HepG2 (cell line): ENCODE data around the gene CLDN4. TPM values are rescaled to one million over a fixed set of nuclear protein-coding genes. Genes with fewer than 3 reads are reported as not detected.

Experiments
- ATAC-seq: fragments of 200-7000 bp; cut with Tn5 transposase; 3 replicates; pipeline ENCODE4 v1.9.1; 2020; ENCODE audit warnings: mild to moderate bottlenecking, moderate library complexity
- BruUV-seq: library from RNA; stranded (reverse); fragments of 400-500 nt; replicated peaks from 2 replicates; lab custom pipeline; 2021; lab: Mats Ljungman, UMichigan
- CTCF ChIA-PET: fragments of 300-600 bp; formaldehyde crosslinking; extraction: SDS; loops from one replicate; lab custom pipeline; 2021; ENCODE audit warnings: low total read pairs, inconsistent platforms, low intra/inter-chr PET ratio; lab: Yijun Ruan, JAX
- POLR2A ChIA-PET: fragments of 350-600 bp; sonication (Branson Sonifier 250); formaldehyde crosslinking; loops from one replicate; lab custom pipeline; 2020; ENCODE audit warnings: antibody characterized with exemption, inconsistent platforms; lab: Yijun Ruan, JAX
- DNase-seq: peaks from one replicate; pipeline ENCODE4 v3.0.0-alpha.2; 2015; ENCODE audit warnings: low spot score
- FAIRE-seq: peaks from 3 replicates; lab custom pipeline; 2011; peaks lifted over from hg19 to GRCh38; lab: Jason Lieb, UNC
- H2AFZ ChIP-seq: one replicate; pipeline ENCODE4 v1.6.1; 2011; ENCODE audit warnings: low read length, inconsistent platforms
- H3K27ac ChIP-seq: fragments of 300-600 bp; 3 replicates; pipeline ENCODE4 v1.8.0; 2011; ENCODE audit warnings: mixed run types, mild to moderate bottlenecking, mixed read lengths, low read length, inconsistent platforms; ENCODE audit not compliant: insufficient read depth; ENCODE audit errors: extremely low read length
- H3K27me3 ChIP-seq, 2 experiments: fragments of 200-600 bp in 1 of 2; 2 replicates in 1 of 2; 3 replicates in 1 of 2; pipeline versions ENCODE4 v1.6.0 to v1.8.0; 2011; ENCODE audit warnings: low read length in 2 of 2, mild to moderate bottlenecking in 2 of 2, moderate library complexity in 2 of 2, inconsistent platforms in 1 of 2; ENCODE audit not compliant: insufficient read depth in 2 of 2, control insufficient read depth in 1 of 2
- H3K36me3 ChIP-seq, 2 experiments: fragments of 200-600 bp in 1 of 2; replicated peaks in 1 of 2; 2 replicates in 1 of 2; 3 replicates in 1 of 2; pipeline versions ENCODE4 v1.5.1 to v1.8.0; 2011; ENCODE audit warnings: low read length in 2 of 2, inconsistent platforms in 1 of 2; ENCODE audit not compliant: insufficient read depth in 2 of 2, control insufficient read depth in 1 of 2
- H3K4me1 ChIP-seq: 2 replicates; pipeline ENCODE4 v1.5.1; 2012; ENCODE audit warnings: low read length, inconsistent platforms; ENCODE audit not compliant: insufficient read depth
- H3K4me2 ChIP-seq: 2 replicates; pipeline ENCODE4 v1.6.0; 2011; ENCODE audit warnings: low read depth, low read length, inconsistent platforms
- H3K4me3 ChIP-seq, 3 experiments: fragments of 200-600 bp in 1 of 3; sonication (generic), shearing (Covaris generic) in 1 of 3; replicated peaks in 1 of 3; 2 replicates each; pipeline ENCODE4 v1.5.1; 2011 to 2016; ENCODE audit warnings: low read length in 3 of 3, inconsistent platforms in 2 of 3, low read depth in 2 of 3, mild to moderate bottlenecking in 2 of 3, control low read depth in 1 of 3, mixed read lengths in 1 of 3; ENCODE audit not compliant: insufficient read depth in 1 of 3
- H3K79me2 ChIP-seq: one replicate; pipeline ENCODE4 v1.6.1; 2011; ENCODE audit warnings: low read length, inconsistent platforms; ENCODE audit not compliant: insufficient read depth
- H3K9ac ChIP-seq: 2 replicates; pipeline ENCODE4 v1.6.0; 2011; ENCODE audit warnings: mild to moderate bottlenecking, low read depth, low read length, inconsistent platforms; ENCODE audit not compliant: insufficient read depth
- H3K9me3 ChIP-seq: 2 replicates; pipeline ENCODE4 v1.5.1; 2012; ENCODE audit warnings: mild to moderate bottlenecking, low read length
- H4K20me1 ChIP-seq: 2 replicates; pipeline ENCODE4 v1.6.0; 2011; ENCODE audit warnings: inconsistent platforms, mild to moderate bottlenecking, low read length, moderate library complexity; ENCODE audit not compliant: insufficient read depth
- FOXA1 ChIP-seq, 2 experiments: fragments of 450-650 bp in 1 of 2; sonication (generic) in 1 of 2; formaldehyde crosslinking in 1 of 2; IDR thresholded peaks; 2 replicates each; pipeline versions ENCODE4 v1.4.0 to v1.6.1; 2016 to 2020; ENCODE audit warnings: missing genetic modification reagents in 1 of 2
- ZNF891 ChIP-seq: sonication (generic); formaldehyde crosslinking; IDR thresholded peaks from 2 replicates; pipeline ENCODE4 v1.5.0; 2020; ENCODE audit warnings: mild to moderate bottlenecking, missing genetic modification reagents
- WGBS: methylation state at CpG from one replicate; pipeline ENCODE4 v1.1.6; 2017; ENCODE audit warnings: low lambda C conversion rate; 5-methylcytosine and 5-hydroxymethylcytosine counted together
- in situ Hi-C: cut with HindIII; loops from 2 replicates; pipeline ENCODE4 v1.10.0; 2017; ENCODE audit warnings: low pct_unique_long_range_greater_than_20kb; ENCODE audit not compliant: extremely low pct_ligation_motif_present
- intact Hi-C: fragments of 100-400 bp; cut with micrococcal nuclease; formaldehyde crosslinking; loops from one replicate; pipeline ENCODE4 v1.10.0; 2022; ENCODE audit not compliant: unreplicated experiment
- polyA plus RNA-seq, 8 experiments: library from polyadenylated mRNA; depleted of rRNA in 3 of 8; stranded (reverse) in 7 of 8; unstranded in 1 of 8; fragments of >200 nt; fragmentation: Illumina TruSeq in 4 of 8; extraction: Trizol in 4 of 8; gene quantifications; 2 replicates each; pipeline versions ENCODE4 v1.2.1 to v1.2.3, GENCODE V29; 2011 to 2016; ENCODE audit warnings: low read depth in 4 of 8, missing spikeins in 1 of 8, mixed read lengths in 1 of 8; ENCODE audit not compliant: insufficient read depth in 1 of 8
- total RNA-seq, 5 experiments: library from RNA; depleted of rRNA; stranded (reverse); fragments of >200 nt; fragmentation: Illumina TruSeq; extraction: Trizol; gene quantifications; 2 replicates each; pipeline ENCODE4 v1.2.3, GENCODE V29; 2016; ENCODE audit warnings: low read depth in 1 of 5
- TF ChIP-seq, protein P1 (sequence below): sonication (generic); formaldehyde crosslinking; IDR thresholded peaks from 2 replicates; pipeline ENCODE4 v1.4.0; 2020; ENCODE audit warnings: mild to moderate bottlenecking, missing genetic modification reagents
- TF ChIP-seq, protein P2 (sequence below): fragments of 450-650 bp; IDR thresholded peaks from 2 replicates; pipeline ENCODE4 v1.6.1; 2016

Gene CLDN4
- total and polyA plus RNA-seq, 2 of the 13 experiments (the other 11 are each of a cell fraction or from before 2014, with no cell fraction given): 28.2 to 35.7 TPM

DNA sequence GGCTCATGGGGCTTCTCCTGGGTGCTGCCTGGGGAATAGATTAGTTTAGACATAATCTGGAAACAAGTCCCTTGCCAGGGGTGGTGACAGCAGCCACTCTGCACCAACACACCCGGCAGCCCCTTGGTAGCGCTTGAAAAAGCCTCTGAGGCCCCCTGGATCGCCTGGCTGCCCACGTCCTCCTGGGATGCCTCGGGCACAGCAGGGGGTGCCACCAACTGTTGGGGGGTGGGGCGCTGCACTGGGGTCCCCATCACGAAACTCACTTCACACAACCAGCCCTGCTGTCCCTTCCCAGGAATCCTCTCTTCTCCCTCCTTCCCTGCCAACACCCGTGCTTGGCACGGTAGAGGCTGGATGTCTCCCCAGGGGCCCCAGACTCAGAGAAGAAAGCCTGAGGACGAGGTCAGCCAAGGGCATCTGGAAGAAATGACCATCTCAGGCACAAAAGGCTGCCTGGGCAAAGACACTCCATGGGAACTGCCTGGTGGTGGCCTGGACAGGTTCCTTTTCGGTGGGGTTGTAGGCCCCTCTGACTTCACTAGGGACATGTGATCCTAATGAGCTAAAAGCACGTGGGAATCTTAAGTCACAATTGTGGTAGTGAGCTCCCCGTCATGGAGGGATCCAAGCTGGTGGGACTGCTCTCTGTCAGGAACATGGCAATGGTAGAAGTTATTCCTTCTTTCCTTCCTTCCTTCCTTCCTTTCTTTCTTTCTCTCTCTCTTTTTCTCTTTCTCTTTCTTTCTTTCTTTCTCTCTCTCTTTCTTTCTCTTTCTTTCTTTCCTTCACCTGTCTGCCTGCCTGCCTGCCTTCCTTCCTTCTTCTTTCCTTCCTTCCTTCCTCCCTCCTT, 41.5 kb downstream of the CLDN4 start:
- Histone ChIP-seq H3K36me3 (no peaks in the 10 kb centered on the region), H3K9ac (no peak overlapping the region), H3K27ac (no peak overlapping the region), H3K79me2 (no peaks in the 10 kb centered on the region), H2AFZ (no peak overlapping the region), H4K20me1 (no peaks in the 10 kb centered on the region), H3K9me3 (no peaks in the 10 kb centered on the region), H3K4me1 (peaks cover 49% of the 10 kb centered on the region), H3K4me3 (peak overlapping the region in 1 of 3 experiments; percentile 63; a peak in 1 of 6 replicates), H3K4me2 (peak overlapping the region; percentile 68), H3K27me3 (peaks cover 3% of the 10 kb centered on the region in 2 experiments; a peak in 2 of 5 replicates)
- TF ChIP-seq ZNF891 (CRISPR knock-in tag): no peak
- TF ChIP-seq, protein P1, sequence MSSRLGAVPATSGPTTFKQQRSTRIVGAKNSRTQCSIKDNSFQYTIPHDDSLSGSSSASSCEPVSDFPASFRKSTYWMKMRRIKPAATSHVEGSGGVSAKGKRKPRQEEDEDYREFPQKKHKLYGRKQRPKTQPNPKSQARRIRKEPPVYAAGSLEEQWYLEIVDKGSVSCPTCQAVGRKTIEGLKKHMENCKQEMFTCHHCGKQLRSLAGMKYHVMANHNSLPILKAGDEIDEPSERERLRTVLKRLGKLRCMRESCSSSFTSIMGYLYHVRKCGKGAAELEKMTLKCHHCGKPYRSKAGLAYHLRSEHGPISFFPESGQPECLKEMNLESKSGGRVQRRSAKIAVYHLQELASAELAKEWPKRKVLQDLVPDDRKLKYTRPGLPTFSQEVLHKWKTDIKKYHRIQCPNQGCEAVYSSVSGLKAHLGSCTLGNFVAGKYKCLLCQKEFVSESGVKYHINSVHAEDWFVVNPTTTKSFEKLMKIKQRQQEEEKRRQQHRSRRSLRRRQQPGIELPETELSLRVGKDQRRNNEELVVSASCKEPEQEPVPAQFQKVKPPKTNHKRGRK (CRISPR knock-in tag): peak; percentile 86; the same call in 1 of the 2 replicates
- no peak for TF ChIP-seq FOXA1 (IDR thresholded peaks at IDR 0.05)
- no peak for TF ChIP-seq FOXA1 (CRISPR knock-in tag; IDR thresholded peaks at IDR 0.05)
- TF ChIP-seq, protein P2, sequence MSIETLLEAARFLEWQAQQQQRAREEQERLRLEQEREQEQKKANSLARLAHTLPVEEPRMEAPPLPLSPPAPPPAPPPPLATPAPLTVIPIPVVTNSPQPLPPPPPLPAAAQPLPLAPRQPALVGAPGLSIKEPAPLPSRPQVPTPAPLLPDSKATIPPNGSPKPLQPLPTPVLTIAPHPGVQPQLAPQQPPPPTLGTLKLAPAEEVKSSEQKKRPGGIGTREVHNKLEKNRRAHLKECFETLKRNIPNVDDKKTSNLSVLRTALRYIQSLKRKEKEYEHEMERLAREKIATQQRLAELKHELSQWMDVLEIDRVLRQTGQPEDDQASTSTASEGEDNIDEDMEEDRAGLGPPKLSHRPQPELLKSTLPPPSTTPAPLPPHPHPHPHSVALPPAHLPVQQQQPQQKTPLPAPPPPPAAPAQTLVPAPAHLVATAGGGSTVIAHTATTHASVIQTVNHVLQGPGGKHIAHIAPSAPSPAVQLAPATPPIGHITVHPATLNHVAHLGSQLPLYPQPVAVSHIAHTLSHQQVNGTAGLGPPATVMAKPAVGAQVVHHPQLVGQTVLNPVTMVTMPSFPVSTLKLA: 0 out of 2 replicates have a peak, but pooled peaks have one; percentile 32
- intact Hi-C loops (no loop called here), in situ Hi-C loops (loop anchor here (5.0 kb wide), 1 partner anchor 150 kb away; no protein-coding TSS in a partner anchor)
- FAIRE-seq (no peak), DNase-seq (no peak), ATAC-seq (no peak)
- ChIA-PET CTCF (no interaction called here), POLR2A (interaction anchor here (2.5 kb wide), 1 partner anchor 8 kb away, joined by 25 read pairs; no protein-coding TSS in a partner anchor)
- no TSS peak for BruUV-seq
- WGBS: 51% methylated on average over 10 of the region's 13 CpGs
